Ishikawa (cell line): Measurements from ENCODE around the gene FNDC5.

Experiments
- CEBPB ChIP-seq: IDR thresholded peaks from 2 replicates; pipeline ENCODE4 v1.6.1; 2012
- CREB1 ChIP-seq: IDR thresholded peaks from 2 replicates; pipeline ENCODE4 v1.6.1; 2012; ENCODE audit warnings: low read depth
- EGR1 ChIP-seq: IDR thresholded peaks from 2 replicates; pipeline ENCODE4 v1.6.1; 2012
- EP300 ChIP-seq: IDR thresholded peaks from 2 replicates; pipeline ENCODE4 v1.6.1; 2012; ENCODE audit warnings: borderline replicate concordance
- FOXM1 ChIP-seq: IDR thresholded peaks from 2 replicates; pipeline ENCODE4 v1.6.1; 2012; ENCODE audit warnings: low read depth, borderline replicate concordance
- NFIC ChIP-seq: IDR thresholded peaks from 2 replicates; pipeline ENCODE4 v1.6.1; 2012
- RAD21 ChIP-seq: IDR thresholded peaks from 2 replicates; pipeline ENCODE4 v1.6.1; 2012; ENCODE audit warnings: low read depth
- TAF1 ChIP-seq: IDR thresholded peaks from 2 replicates; pipeline ENCODE4 v1.6.1; 2012; ENCODE audit warnings: low read depth, mild to moderate bottlenecking
- TCF12 ChIP-seq: IDR thresholded peaks from 2 replicates; pipeline ENCODE4 v1.6.1; 2012; ENCODE audit warnings: low read depth
- TEAD4 ChIP-seq: IDR thresholded peaks from 2 replicates; pipeline ENCODE4 v1.6.1; 2012
- YY1 ChIP-seq: IDR thresholded peaks from 2 replicates; pipeline ENCODE4 v1.6.1; 2012; ENCODE audit warnings: low read depth
- ZBTB7A ChIP-seq: IDR thresholded peaks from 2 replicates; pipeline ENCODE4 v1.6.1; 2012; ENCODE audit warnings: low read depth
- TF ChIP-seq, protein P1 (sequence below): IDR thresholded peaks from 2 replicates; pipeline ENCODE4 v1.6.1; 2012
- TF ChIP-seq, protein P2 (sequence below): IDR thresholded peaks from 2 replicates; pipeline ENCODE4 v1.6.1; 2012; ENCODE audit warnings: low read depth, mild to moderate bottlenecking
- TF ChIP-seq, protein P3 (sequence below): IDR thresholded peaks from 2 replicates; pipeline ENCODE4 v1.6.1; 2012

Gene FNDC5

DNA sequence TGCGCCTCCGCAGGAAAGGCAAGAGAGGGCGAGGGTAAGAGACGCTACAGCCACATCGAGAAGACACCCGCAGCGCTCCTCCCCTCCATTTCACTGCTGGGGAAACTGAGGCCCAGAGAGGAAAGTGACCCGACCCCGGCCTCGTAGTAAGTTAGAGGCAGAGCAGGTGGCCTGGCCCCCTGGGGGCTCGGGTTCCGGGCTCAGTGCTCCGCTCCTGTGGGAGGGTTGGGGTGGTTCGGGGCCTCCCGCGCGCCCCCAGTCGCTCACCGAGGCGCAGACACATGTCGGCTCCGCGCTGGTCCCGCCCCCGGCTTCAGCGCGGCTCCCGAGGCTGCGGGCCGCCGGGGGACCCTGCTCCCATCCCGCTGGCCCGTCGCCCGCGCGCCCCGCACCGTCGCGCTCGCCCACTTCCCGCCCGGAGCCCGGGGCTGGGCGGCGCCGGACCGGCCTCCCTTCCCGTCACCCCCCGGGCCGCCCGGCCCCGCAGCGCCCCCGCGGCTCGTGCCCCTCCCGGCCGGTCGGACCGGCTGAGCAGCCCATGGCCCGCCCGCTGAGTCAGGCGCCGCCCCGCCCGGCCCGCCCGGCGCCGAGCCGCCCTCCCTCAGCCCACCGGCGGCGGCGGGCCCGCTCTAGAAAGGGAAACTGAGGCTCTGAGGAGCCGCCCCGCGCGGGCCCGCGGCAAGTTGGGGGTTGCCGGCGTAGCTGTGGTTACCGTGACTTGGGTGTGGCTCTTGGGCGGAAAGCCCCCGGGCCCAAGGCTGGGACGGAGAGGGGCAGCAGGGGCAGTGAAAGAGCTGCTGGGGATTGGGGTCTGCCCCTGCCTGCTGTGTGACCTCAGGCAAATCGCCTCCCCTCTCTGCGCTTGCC, 30.5 kb upstream of the FNDC5 start, which contains the start of gene TMEM54:
TMEM54 (minus strand) TSS at position 434 of the 867 bp plus-strand sequence; CDS start at position 283, 151 bp downstream.
- TF ChIP-seq FOXM1 = no peak
- TF ChIP-seq ZBTB7A = 0 out of 2 replicates have a peak, but pooled peaks have one; percentile 5
- TF ChIP-seq, protein P1, sequence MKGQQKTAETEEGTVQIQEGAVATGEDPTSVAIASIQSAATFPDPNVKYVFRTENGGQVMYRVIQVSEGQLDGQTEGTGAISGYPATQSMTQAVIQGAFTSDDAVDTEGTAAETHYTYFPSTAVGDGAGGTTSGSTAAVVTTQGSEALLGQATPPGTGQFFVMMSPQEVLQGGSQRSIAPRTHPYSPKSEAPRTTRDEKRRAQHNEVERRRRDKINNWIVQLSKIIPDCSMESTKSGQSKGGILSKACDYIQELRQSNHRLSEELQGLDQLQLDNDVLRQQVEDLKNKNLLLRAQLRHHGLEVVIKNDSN = no peak
- TF ChIP-seq YY1 = no peak
- TF ChIP-seq TCF12 = no peak
- TF ChIP-seq NFIC = no peak
- TF ChIP-seq, protein P2, sequence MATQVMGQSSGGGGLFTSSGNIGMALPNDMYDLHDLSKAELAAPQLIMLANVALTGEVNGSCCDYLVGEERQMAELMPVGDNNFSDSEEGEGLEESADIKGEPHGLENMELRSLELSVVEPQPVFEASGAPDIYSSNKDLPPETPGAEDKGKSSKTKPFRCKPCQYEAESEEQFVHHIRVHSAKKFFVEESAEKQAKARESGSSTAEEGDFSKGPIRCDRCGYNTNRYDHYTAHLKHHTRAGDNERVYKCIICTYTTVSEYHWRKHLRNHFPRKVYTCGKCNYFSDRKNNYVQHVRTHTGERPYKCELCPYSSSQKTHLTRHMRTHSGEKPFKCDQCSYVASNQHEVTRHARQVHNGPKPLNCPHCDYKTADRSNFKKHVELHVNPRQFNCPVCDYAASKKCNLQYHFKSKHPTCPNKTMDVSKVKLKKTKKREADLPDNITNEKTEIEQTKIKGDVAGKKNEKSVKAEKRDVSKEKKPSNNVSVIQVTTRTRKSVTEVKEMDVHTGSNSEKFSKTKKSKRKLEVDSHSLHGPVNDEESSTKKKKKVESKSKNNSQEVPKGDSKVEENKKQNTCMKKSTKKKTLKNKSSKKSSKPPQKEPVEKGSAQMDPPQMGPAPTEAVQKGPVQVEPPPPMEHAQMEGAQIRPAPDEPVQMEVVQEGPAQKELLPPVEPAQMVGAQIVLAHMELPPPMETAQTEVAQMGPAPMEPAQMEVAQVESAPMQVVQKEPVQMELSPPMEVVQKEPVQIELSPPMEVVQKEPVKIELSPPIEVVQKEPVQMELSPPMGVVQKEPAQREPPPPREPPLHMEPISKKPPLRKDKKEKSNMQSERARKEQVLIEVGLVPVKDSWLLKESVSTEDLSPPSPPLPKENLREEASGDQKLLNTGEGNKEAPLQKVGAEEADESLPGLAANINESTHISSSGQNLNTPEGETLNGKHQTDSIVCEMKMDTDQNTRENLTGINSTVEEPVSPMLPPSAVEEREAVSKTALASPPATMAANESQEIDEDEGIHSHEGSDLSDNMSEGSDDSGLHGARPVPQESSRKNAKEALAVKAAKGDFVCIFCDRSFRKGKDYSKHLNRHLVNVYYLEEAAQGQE = no peak
- TF ChIP-seq, protein P3, sequence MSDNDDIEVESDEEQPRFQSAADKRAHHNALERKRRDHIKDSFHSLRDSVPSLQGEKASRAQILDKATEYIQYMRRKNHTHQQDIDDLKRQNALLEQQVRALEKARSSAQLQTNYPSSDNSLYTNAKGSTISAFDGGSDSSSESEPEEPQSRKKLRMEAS = peak; percentile 56; the same call in 1 of the 2 replicates
- no peak for TF ChIP-seq RAD21
- no peak for TF ChIP-seq CEBPB
- no peak for TF ChIP-seq CREB1
- TF ChIP-seq TAF1 = no peak
- TF ChIP-seq EP300 = peak; percentile 16; the same call in 1 of the 2 replicates
- TF ChIP-seq EGR1 = no peak
- no peak for TF ChIP-seq TEAD4

DNA sequence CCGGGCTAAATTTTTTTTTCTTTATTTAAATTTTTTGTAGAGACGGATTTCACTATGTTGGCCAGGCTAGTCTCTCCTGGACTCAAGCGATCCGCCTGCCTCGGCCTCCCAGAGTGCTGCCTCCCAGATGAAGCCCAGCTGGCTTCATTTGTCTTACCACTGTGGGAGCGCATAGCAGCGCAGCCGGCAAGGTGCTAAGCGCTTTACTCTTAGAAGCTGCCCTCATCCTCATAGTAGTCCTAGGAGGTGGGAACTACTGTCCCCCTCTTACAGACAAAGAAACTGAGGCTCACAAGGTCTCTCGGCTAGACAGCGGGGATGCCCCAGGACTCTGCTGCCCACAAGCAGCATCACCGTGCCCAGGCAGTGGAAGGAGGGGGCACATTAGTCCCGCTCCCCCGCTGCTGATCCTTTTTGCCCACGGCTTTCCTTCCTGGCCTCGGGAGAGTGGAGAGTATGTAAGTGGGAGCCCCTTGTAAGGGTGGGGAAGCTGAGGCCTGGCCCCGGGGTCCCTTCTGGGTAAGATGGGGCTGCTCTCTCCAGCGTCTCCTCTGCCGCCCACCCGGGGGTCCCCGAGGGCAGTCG, 29.8 kb upstream of the FNDC5 start:
- TF ChIP-seq EGR1 (no peak), ZBTB7A (peak; percentile 45; the same call in 1 of the 2 replicates)

DNA sequence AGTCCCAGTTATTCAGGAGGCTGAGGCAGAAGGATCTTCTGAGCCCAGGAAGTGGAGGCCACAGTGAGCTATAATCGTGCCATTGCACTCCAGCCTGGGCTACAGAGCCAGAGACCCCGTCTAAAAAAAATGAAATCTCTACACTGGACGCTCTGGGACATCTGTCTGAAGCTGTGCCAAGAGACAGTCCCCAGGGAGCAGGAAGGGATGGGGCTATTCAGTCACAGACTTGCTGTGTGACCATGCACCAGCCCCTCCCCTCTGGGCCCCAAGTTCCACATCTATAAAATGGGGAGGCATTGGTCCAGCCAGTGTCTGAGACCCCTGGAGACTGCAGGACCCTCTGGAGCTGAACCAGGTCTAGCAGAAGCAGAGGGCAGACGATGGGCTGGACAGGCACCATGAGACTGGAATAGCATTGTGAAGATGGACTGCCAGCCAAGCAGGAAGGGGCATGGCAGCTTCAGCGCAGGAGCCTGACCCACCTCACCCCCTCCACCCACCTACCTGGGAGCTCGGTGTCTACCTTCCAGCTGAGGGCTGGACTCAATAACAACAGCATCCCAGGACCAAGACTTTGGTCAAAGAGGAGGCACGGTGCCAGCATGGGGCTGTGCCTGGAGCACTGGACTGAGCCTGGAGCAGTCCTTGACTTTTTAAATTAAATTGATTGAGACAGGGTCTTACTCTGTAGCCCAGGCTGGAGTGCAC, 29.0 kb upstream of the FNDC5 start:
- no peak for TF ChIP-seq RAD21
- no peak for TF ChIP-seq FOXM1
- no peak for TF ChIP-seq ZBTB7A
- TF ChIP-seq, protein P3 = no peak
- no peak for TF ChIP-seq TEAD4
- TF ChIP-seq EGR1 = no peak
- no peak for TF ChIP-seq TAF1
- TF ChIP-seq, protein P2 = no peak

DNA sequence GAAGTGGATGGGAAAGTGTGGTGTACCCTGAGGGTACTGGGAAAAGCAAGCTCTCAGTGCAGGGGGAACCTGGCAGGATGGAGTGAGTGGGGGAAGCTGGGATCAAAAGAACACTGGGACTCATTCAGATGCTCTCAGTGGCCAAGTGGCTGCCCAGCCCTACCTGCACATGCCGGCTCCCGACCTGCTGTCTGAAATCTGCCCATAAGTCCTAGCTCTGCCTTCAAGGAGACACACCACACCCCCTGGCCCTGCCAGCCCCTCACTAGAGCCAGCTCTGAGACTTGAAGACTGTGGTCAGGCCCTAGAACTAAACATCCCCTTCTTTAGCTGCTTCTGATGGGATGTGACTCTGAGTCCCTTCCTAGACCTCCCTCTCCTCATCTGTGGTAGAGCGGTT, 28.2 kb upstream of the FNDC5 start:
- TF ChIP-seq TAF1 = no peak
- TF ChIP-seq NFIC = no peak
- TF ChIP-seq, protein P3 = no peak
- no peak for TF ChIP-seq RAD21
- no peak for TF ChIP-seq ZBTB7A
- no peak for TF ChIP-seq EP300
- TF ChIP-seq CREB1 = no peak
- no peak for TF ChIP-seq TEAD4
- TF ChIP-seq CEBPB = no peak
- TF ChIP-seq, protein P2 = no peak
- no peak for TF ChIP-seq FOXM1
- no peak for TF ChIP-seq YY1
- TF ChIP-seq, protein P1 = no peak
- no peak for TF ChIP-seq EGR1
- TF ChIP-seq TCF12 = no peak
